ENCODE data around the gene COL23A1.

COL23A1 gene

DNA sequence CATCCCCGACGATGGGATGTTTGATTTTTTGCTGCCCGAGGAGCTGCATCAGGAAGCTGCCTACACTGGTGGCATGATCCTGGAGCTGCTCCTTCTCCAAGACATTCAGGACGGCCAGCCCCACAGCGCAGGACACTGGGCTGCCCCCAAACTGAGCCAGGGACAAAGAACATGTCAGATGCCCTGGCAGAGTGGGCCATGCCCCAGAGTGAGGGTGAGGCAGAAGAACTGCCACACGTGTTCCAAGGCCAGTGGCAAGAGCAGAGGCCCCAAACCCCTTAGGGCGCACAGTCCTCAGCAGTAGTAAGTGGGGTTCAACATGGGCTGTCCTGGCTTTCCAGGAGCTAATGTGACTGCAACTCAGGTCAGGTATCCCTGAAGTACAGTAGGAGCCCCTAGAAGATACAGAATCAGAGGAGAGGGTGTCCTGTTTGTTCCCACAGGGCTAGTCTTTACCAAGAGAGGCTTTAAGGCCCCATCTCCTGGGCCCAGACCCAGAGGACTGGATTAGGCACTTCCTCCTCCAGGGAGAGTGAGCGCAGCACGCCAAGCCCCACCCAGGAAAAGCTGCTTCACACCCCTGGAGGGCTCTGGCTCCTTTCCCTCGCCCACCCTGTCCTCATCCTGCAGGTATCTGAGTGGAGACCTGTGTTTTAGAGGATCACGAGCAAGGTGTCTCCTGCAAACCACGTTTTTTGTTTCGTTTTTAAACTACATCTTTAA is 374.8 kb downstream of the COL23A1 start:
- H3K27me3 ChIP-seq (ENCODE audit: control insufficient read depth, insufficient read depth, low read length, poor library complexity, severe bottlenecking) = no peaks in the 10 kb centered on the region
- peaks cover 48% of the 10 kb centered on the region for H3K36me3 ChIP-seq (ENCODE audit: control insufficient read depth, insufficient read depth, low read length)
- H3K9me3 ChIP-seq (ENCODE audit: control insufficient read depth, low read length) = no peaks in the 10 kb centered on the region
- H3K4me1 ChIP-seq (ENCODE audit: control insufficient read depth, insufficient read depth, low read length) = no peaks in the 10 kb centered on the region
- no peak overlapping the region for H3K27ac ChIP-seq (ENCODE audit: insufficient read depth, low read depth, low read length, poor library complexity, severe bottlenecking)
- no peak overlapping the region for H3K4me3 ChIP-seq (ENCODE audit: insufficient read depth, low read depth, low read length)
- 88 to 89% methylated on average over 11 to 13 of the region's 13 CpGs for WGBS, 2 experiments

DNA sequence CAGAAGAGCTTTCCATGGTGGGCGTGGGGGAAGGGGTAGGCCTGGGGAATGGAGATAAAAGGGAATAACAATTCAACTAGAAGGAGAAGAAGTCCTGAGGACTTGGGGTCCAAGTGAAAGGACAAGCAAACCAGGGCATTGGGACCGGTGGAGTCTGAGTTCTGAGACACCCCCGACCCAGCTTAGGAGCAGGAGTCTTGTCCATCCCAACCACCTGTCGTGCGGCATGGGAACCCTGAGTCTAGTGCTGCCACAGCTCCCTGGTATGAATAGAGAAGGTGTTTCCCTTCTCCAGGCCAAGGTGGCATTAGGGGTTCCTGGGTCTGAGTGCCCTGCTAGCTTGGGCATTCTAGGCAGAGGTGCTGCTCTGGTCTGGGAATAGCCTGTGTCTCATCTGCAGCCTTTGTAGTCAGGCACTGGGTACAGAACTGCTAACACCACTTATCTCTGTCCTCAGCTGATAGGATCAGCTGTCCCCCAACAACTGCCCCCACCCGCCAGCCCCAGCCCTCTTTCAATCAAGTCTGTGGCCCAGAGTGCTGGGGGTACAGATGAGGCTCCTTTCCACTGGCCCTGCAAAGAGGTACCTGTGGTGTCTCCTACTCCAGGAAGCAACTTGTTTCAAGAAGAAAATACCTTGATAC is 375.9 kb downstream of the COL23A1 start:
- H3K27ac ChIP-seq (ENCODE audit: insufficient read depth, low read depth, low read length, poor library complexity, severe bottlenecking) = no peak overlapping the region
- no peaks in the 10 kb centered on the region for H3K9me3 ChIP-seq (ENCODE audit: control insufficient read depth, low read length)
- H3K4me3 ChIP-seq (ENCODE audit: insufficient read depth, low read depth, low read length) = no peak overlapping the region
- H3K27me3 ChIP-seq (ENCODE audit: control insufficient read depth, insufficient read depth, low read length, poor library complexity, severe bottlenecking) = no peaks in the 10 kb centered on the region
- peaks cover 59% of the 10 kb centered on the region for H3K36me3 ChIP-seq (ENCODE audit: control insufficient read depth, insufficient read depth, low read length)
- 95 to 96% methylated on average over 6 of the region's 6 CpGs for WGBS, 2 experiments
- no peaks in the 10 kb centered on the region for H3K4me1 ChIP-seq (ENCODE audit: control insufficient read depth, insufficient read depth, low read length)

DNA sequence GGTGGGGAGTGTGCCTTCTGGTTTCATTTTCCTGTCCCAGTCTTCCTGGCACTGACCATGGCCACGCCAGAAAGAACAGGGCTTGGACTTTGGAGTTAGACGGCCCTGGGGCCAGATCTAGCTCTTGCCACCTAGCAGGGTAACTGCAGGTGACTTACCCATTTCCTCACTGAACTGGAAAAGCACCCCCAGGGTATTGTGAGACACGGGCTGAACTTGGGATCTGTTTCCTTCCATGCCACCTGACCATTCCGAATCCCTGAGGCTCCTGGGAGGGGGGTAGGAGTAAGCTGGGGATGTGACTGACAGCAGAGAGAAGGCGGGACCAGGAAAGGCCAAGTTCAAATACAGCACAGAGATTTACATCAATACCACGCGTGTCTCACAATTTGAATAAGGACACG is 376.4 kb downstream of the COL23A1 start:
- Histone ChIP-seq H3K4me3 (ENCODE audit: insufficient read depth, low read depth, low read length) (no peak overlapping the region), H3K36me3 (ENCODE audit: control insufficient read depth, insufficient read depth, low read length) (peaks cover 64% of the 10 kb centered on the region), H3K9me3 (ENCODE audit: control insufficient read depth, low read length) (no peaks in the 10 kb centered on the region), H3K4me1 (ENCODE audit: control insufficient read depth, insufficient read depth, low read length) (no peaks in the 10 kb centered on the region), H3K27me3 (ENCODE audit: control insufficient read depth, insufficient read depth, low read length, poor library complexity, severe bottlenecking) (no peaks in the 10 kb centered on the region), H3K27ac (ENCODE audit: insufficient read depth, low read depth, low read length, poor library complexity, severe bottlenecking) (no peak overlapping the region)
- WGBS, 2 experiments = 95% methylated on average over 8 of the region's 8 CpGs

DNA sequence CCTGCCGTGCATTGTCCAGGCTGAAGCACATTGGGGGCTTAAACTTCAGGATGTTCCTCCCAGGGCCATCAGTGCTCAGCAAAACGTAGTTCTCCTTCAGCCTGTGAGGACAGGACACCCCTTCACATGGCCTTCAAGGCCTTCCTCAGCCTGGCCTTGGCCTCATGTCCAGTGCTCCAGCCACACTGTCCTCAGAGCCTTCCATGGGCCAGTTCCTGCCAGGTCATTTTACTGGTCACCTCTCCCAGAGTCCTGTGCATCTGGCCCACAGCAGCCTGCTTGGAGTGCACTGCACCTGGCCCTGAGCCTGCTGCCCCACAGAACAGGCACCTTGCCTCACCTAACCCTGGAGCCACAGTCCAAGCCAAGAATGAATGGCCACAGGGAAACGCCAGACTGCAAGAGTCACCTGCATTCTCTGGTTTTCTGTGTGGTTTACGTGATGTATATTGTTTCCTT is 377.2 kb downstream of the COL23A1 start:
- 70% methylated on average over 4 of the region's 4 CpGs for WGBS, 2 experiments
- H3K27ac ChIP-seq (ENCODE audit: insufficient read depth, low read depth, low read length, poor library complexity, severe bottlenecking) = no peak overlapping the region
- no peaks in the 10 kb centered on the region for H3K9me3 ChIP-seq (ENCODE audit: control insufficient read depth, low read length)
- H3K36me3 ChIP-seq (ENCODE audit: control insufficient read depth, insufficient read depth, low read length) = peaks cover 66% of the 10 kb centered on the region
- H3K27me3 ChIP-seq (ENCODE audit: control insufficient read depth, insufficient read depth, low read length, poor library complexity, severe bottlenecking) = no peaks in the 10 kb centered on the region
- H3K4me3 ChIP-seq (ENCODE audit: insufficient read depth, low read depth, low read length) = no peak overlapping the region
- no peaks in the 10 kb centered on the region for H3K4me1 ChIP-seq (ENCODE audit: control insufficient read depth, insufficient read depth, low read length)

DNA sequence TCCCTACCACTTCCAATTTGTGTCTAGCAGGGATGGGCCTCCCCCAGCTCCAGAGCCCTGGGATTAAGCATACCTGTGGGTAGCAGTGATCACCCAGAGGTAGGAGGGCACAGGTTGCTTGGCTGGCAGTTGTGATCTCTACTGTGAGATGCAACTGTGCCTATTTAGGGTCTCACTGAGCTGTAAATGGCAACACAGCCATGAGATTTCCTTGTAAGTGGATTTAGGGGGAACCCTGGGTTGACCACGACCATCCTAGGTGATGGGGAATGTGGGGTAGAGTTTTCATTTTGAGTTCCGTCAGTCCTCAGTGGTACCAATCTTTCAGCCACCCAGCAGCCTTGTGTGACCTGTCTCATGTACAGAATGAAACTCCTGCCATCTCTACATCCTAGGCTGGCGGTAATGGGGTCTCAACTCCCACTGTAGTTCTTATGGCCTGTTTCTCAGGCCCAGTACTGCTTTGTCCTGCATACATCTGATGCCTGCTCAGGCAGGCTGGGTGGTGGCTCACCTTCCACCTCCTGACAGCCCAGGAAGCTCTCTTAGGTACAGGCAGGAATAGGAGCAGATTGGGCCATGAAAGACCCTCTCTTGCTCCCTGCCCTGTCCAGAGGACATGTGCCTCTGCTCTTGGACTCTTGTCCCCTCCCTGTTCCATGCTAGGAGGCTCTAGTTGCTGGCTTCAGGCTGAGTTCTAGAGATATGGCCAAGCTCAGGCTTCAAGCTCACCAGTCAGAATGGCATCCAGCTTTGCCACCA is 377.8 kb downstream of the COL23A1 start:
- Histone ChIP-seq H3K27ac (ENCODE audit: insufficient read depth, low read depth, low read length, poor library complexity, severe bottlenecking) (no peak overlapping the region), H3K27me3 (ENCODE audit: control insufficient read depth, insufficient read depth, low read length, poor library complexity, severe bottlenecking) (no peaks in the 10 kb centered on the region), H3K4me1 (ENCODE audit: control insufficient read depth, insufficient read depth, low read length) (no peaks in the 10 kb centered on the region), H3K9me3 (ENCODE audit: control insufficient read depth, low read length) (no peaks in the 10 kb centered on the region), H3K4me3 (ENCODE audit: insufficient read depth, low read depth, low read length) (no peak overlapping the region), H3K36me3 (ENCODE audit: control insufficient read depth, insufficient read depth, low read length) (peaks cover 69% of the 10 kb centered on the region)
- WGBS, 2 experiments = 90 to 94% methylated on average over 3 of the region's 3 CpGs

DNA sequence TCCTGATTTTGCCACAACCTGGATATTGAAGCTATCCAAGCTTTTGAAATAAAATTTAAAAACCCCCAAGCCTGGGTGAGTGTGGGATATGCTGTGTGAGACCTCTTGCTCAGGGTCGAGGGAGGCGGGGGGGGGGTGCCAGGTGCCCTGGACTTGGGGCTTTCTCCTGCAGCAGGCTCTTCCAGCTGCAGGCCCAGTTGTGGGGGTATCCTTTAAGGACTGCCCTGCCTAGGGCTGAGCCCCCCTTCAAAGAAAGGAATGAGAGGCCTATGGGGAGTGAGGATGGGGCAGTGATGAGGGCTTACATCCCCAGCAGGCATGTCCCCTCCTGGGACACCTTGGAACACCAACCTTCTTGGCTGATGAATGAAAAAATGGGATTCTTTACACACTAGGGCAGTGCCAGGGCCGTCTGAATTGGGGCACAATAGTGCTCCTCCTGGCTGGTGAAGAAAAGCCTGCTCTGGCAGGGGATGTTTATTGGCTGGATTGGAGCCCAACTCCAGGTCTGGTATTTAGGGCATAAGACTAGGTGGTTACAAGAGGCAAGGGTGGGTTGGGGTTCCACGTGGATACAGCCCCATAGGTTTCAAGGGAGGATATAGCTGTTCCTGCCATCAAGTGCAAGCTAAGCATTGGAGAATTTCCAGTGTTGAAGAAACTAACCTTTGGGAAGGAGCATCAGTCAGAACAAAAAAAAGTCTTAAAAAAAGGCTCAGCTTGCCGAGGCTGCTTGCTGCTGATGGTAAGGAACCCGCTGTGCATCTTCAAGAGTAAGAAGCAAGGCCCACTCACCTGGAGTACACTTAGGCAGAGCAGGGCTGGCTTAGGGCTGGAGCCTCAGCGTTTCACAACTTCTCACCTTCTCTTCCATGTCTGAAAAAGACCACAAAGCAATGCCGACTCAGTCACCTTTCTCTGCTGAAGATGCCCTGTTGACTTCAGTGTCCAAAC is 378.8 kb downstream of the COL23A1 start:
- Histone ChIP-seq H3K4me3 (ENCODE audit: insufficient read depth, low read depth, low read length) (no peak overlapping the region), H3K36me3 (ENCODE audit: control insufficient read depth, insufficient read depth, low read length) (peaks cover 68% of the 10 kb centered on the region), H3K27me3 (ENCODE audit: control insufficient read depth, insufficient read depth, low read length, poor library complexity, severe bottlenecking) (no peaks in the 10 kb centered on the region), H3K27ac (ENCODE audit: insufficient read depth, low read depth, low read length, poor library complexity, severe bottlenecking) (no peak overlapping the region), H3K4me1 (ENCODE audit: control insufficient read depth, insufficient read depth, low read length) (peaks cover 7% of the 10 kb centered on the region), H3K9me3 (ENCODE audit: control insufficient read depth, low read length) (no peaks in the 10 kb centered on the region)
- 93% methylated on average over 8 of the region's 8 CpGs for WGBS, 2 experiments

DNA sequence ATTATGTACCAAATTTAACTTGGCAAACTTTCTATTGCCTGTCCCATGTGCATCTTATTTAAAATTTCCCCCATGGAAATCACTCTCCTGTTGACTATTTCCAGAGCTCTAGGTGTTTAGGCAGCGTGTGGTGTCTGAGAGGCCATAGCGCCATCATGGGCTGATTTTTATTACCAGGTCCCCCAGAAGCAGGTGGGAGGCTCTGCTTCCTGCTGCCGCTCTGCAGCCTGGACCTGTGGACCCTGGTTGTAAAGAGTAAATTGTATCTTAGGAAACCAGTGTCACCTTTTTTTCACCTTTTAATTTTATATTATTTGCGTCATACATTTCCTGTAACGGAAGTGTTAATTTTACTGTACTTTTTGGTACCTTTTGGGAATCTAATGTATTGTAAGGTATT is 379.5 kb downstream of the COL23A1 start:
- Histone ChIP-seq H3K4me3 (ENCODE audit: insufficient read depth, low read depth, low read length) (no peak overlapping the region), H3K27me3 (ENCODE audit: control insufficient read depth, insufficient read depth, low read length, poor library complexity, severe bottlenecking) (no peaks in the 10 kb centered on the region), H3K9me3 (ENCODE audit: control insufficient read depth, low read length) (no peaks in the 10 kb centered on the region), H3K4me1 (ENCODE audit: control insufficient read depth, insufficient read depth, low read length) (peaks cover 14% of the 10 kb centered on the region), H3K36me3 (ENCODE audit: control insufficient read depth, insufficient read depth, low read length) (peaks cover 72% of the 10 kb centered on the region), H3K27ac (ENCODE audit: insufficient read depth, low read depth, low read length, poor library complexity, severe bottlenecking) (no peak overlapping the region)
- WGBS, 2 experiments = 96 to 97% methylated on average over 5 of the region's 5 CpGs

DNA sequence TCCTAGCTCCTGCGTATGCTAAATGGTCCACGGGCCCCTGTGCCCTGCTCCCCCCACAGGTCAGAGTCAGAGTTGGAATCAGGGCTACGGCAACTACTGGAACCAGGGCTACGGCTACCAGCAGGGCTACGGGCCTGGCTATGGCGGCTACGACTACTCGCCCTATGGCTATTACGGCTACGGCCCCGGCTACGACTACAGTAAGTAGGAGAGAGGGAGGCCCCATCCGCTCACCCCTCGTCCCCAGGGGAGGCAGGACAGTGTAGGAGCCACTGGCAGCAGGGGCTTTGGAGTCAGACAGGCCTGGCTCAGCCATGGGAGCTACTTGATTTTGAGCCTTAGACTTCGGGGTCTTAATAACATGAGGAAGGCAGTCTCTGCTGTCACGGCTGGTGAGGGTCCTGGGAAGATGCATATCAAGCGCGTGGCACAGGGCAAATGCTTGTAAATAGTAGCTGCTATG is 380.1 kb downstream of the COL23A1 start:
- Histone ChIP-seq H3K4me3 (ENCODE audit: insufficient read depth, low read depth, low read length) (no peak overlapping the region), H3K9me3 (ENCODE audit: control insufficient read depth, low read length) (no peaks in the 10 kb centered on the region), H3K27me3 (ENCODE audit: control insufficient read depth, insufficient read depth, low read length, poor library complexity, severe bottlenecking) (no peaks in the 10 kb centered on the region), H3K4me1 (ENCODE audit: control insufficient read depth, insufficient read depth, low read length) (peaks cover 14% of the 10 kb centered on the region), H3K27ac (ENCODE audit: insufficient read depth, low read depth, low read length, poor library complexity, severe bottlenecking) (peak overlapping the region; percentile 23), H3K36me3 (ENCODE audit: control insufficient read depth, insufficient read depth, low read length) (peaks cover 70% of the 10 kb centered on the region)
- 95% methylated on average over 18 of the region's 18 CpGs for WGBS, 2 experiments

DNA sequence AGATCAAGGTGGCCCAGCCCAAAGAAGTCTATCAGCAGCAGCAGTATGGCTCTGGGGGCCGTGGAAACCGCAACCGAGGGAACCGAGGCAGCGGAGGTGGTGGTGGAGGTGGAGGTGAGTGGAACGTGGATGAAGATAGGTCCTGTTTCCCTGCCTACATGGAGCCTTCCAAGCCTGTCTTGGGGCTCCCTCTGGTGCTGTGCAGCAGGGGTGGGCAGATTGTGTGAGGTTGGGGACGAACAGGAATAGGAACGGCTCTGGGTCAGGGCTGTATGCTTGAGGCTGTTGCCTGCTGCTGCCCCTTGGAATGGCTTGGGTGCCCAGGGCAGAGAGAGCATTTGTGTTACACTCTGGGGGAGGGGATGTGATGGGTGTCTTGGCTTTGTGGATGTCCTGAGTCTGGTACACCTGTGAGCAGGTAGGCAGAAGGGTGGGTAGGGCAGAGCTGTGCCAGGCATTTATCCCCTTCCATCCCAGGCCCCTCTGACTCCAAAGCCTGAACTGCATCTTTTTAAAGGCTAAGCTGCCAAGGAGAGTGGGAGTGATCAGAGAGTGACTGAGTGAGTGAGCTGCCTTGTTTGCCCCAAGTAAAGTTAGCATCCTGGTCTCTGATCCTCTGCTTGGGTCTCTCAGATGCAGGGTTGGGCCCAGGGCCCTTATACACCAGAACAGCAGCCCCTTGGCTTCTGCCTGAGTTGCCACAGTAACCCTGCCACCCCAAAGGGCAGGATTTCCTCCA is 380.7 kb downstream of the COL23A1 start:
- no peaks in the 10 kb centered on the region for H3K27me3 ChIP-seq (ENCODE audit: control insufficient read depth, insufficient read depth, low read length, poor library complexity, severe bottlenecking)
- H3K4me1 ChIP-seq (ENCODE audit: control insufficient read depth, insufficient read depth, low read length) = peaks cover 14% of the 10 kb centered on the region
- H3K36me3 ChIP-seq (ENCODE audit: control insufficient read depth, insufficient read depth, low read length) = peaks cover 70% of the 10 kb centered on the region
- no peak overlapping the region for H3K27ac ChIP-seq (ENCODE audit: insufficient read depth, low read depth, low read length, poor library complexity, severe bottlenecking)
- H3K9me3 ChIP-seq (ENCODE audit: control insufficient read depth, low read length) = no peaks in the 10 kb centered on the region
- 95 to 96% methylated on average over 8 of the region's 8 CpGs for WGBS, 2 experiments
- no peak overlapping the region for H3K4me3 ChIP-seq (ENCODE audit: insufficient read depth, low read depth, low read length)

All from ectodermal cell (in vitro differentiated cells).